Bronchial epithelial cell (primary cell): ENCODE data around the gene HDAC1. TPM values are rescaled to one million over a fixed set of nuclear protein-coding genes. Genes with fewer than 3 reads are reported as not detected.

Experiments used
- DNase-seq: peaks from one replicate; pipeline ENCODE4 v3.0.0-alpha.2; 2010; ENCODE audit warnings: low read depth
- FAIRE-seq: peaks from 2 replicates; lab custom pipeline; 2011; peaks lifted over from hg19 to GRCh38; lab: Jason Lieb, UNC
- H3K27me3 ChIP-seq: 2 replicates; pipeline ENCODE4 v1.5.1; 2011; ENCODE audit warnings: low read length; ENCODE audit not compliant: control insufficient read depth, insufficient read depth
- H3K36me3 ChIP-seq: 2 replicates; pipeline ENCODE4 v1.5.1; 2011; ENCODE audit warnings: low read length; ENCODE audit not compliant: control insufficient read depth, insufficient read depth
- H3K4me3 ChIP-seq: 2 replicates; pipeline ENCODE4 v1.5.1; 2011; ENCODE audit warnings: mild to moderate bottlenecking, low read depth, low read length, control low read depth
- total RNA-seq: library from RNA; depleted of rRNA; stranded (reverse); fragments of >200 nt; gene quantifications from 2 replicates; pipeline ENCODE4 v1.2.1, GENCODE V29; 2014
- TF ChIP-seq, protein P1 (sequence below): IDR thresholded peaks from 2 replicates; pipeline ENCODE4 v1.5.1; 2011; ENCODE audit warnings: mild to moderate bottlenecking, moderate library complexity, low read length, control low read depth, inconsistent platforms; ENCODE audit not compliant: insufficient read depth, severe bottlenecking

Gene HDAC1
- total RNA-seq, 1 donor from 2014 or later: 83.7 TPM

DNA sequence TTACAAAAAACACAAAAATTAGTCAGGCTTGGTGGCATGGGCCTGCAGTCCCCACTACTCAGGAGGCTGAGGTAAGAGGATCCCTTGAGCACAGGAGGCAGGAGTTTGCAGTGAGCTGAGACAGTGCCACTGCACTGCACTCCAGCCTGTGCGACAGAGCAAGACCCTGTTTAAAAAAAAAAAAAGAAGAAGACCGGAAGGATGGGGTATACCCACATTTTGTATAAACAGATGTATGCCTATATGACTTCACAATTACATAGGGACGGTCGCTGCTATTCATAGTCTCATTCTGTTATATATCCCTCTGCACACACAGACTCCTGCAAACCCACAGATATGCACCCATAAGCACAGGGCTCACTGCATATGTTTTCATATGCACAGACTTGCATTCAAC is 28.1 kb upstream of the HDAC1 start:
- no peak for FAIRE-seq
- no peaks in the 10 kb centered on the region for H3K27me3 ChIP-seq

DNA sequence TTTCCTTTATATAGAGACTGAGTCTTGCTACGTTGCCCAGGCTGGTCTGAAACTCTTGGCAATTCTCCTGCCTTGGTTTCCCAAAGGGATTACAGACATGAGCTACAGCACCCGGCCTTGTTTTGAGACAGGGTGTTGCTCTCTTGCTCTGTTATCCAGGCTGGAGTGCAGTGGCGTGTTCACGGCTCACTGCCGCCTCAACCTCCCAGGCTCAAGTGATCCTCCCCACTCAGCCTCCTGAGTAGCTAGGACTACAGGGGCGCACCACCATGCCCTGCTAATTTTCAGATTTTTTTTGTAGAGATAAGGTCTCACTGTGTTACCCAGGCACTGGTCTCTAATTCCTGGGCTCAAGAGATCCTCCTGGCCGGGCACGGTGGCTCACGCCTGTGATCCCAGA is 26.0 kb upstream of the HDAC1 start:
- DNase-seq (no peak), FAIRE-seq (no peak)
- Histone ChIP-seq H3K27me3 (no peaks in the 10 kb centered on the region), H3K36me3 (no peaks in the 10 kb centered on the region), H3K4me3 (no peak overlapping the region)
- TF ChIP-seq, protein P1, sequence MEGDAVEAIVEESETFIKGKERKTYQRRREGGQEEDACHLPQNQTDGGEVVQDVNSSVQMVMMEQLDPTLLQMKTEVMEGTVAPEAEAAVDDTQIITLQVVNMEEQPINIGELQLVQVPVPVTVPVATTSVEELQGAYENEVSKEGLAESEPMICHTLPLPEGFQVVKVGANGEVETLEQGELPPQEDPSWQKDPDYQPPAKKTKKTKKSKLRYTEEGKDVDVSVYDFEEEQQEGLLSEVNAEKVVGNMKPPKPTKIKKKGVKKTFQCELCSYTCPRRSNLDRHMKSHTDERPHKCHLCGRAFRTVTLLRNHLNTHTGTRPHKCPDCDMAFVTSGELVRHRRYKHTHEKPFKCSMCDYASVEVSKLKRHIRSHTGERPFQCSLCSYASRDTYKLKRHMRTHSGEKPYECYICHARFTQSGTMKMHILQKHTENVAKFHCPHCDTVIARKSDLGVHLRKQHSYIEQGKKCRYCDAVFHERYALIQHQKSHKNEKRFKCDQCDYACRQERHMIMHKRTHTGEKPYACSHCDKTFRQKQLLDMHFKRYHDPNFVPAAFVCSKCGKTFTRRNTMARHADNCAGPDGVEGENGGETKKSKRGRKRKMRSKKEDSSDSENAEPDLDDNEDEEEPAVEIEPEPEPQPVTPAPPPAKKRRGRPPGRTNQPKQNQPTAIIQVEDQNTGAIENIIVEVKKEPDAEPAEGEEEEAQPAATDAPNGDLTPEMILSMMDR: no peak

More for the DNA sequence above, 28.1 kb upstream of the HDAC1 start:
- no peaks in the 10 kb centered on the region for H3K36me3 ChIP-seq
- no peak overlapping the region for H3K4me3 ChIP-seq
- TF ChIP-seq, protein P1: no peak
- DNase-seq: no peak

DNA sequence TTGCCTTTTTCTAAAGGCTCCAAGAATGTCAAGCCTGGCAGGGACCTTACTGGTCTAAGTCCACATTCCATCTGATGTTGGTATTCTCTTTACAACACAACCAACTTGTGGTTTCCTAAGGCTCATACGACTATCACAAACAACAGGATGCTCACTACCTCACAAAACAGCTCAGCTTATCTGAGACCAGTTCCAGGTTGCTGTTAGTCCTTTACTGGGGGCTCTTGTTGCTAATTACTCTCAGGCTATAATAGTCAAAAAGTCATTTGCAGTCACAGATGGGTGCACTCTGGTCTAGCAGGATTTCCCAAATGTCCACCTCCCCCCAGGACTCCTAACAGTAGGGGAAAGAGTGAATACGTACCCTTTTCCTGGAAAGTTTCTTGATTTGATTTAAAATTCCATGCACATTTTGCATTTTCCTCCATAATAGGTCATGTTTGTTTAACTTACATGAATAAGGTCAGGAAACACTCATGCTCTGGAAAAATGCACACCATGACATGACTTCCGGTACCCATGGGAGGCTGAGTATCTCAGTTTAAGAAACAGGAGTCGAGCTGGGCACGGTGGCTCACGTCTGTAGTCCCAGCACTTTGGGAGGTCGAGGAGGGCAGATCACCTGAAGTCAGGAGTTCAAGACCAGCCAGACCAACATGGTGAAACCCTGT is 24.8 kb upstream of the HDAC1 start:
- TF ChIP-seq, protein P1: no peak
- H3K36me3 ChIP-seq: no peaks in the 10 kb centered on the region
- FAIRE-seq: no peak

DNA sequence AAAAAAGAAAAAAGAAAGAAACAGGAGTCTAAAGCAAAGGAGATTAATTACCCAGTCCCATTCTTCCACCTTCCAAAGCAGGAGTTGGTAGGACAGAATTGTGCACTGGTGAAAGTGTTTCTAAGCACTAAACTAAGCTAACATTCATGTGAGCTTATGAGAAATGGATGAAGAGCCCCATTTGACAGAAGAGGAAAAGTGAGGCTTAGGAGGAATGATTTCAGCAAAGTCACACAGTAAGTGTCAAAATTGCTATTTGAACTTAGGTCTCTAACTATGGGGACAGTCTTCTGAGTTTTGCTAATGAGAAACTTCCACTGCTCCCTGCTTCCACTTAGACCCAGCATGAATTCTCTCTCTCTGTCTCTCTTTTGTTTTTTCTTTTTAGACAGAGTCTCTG is 22.1 kb upstream of the HDAC1 start:
- TF ChIP-seq, protein P1: no peak
- FAIRE-seq: no peak
- Histone ChIP-seq H3K4me3 (no peak overlapping the region), H3K36me3 (no peaks in the 10 kb centered on the region), H3K27me3 (no peaks in the 10 kb centered on the region)
- no peak for DNase-seq

More for the DNA sequence above, 24.8 kb upstream of the HDAC1 start:
- H3K4me3 ChIP-seq: no peak overlapping the region
- no peaks in the 10 kb centered on the region for H3K27me3 ChIP-seq
- peak; percentile 29 for DNase-seq

DNA sequence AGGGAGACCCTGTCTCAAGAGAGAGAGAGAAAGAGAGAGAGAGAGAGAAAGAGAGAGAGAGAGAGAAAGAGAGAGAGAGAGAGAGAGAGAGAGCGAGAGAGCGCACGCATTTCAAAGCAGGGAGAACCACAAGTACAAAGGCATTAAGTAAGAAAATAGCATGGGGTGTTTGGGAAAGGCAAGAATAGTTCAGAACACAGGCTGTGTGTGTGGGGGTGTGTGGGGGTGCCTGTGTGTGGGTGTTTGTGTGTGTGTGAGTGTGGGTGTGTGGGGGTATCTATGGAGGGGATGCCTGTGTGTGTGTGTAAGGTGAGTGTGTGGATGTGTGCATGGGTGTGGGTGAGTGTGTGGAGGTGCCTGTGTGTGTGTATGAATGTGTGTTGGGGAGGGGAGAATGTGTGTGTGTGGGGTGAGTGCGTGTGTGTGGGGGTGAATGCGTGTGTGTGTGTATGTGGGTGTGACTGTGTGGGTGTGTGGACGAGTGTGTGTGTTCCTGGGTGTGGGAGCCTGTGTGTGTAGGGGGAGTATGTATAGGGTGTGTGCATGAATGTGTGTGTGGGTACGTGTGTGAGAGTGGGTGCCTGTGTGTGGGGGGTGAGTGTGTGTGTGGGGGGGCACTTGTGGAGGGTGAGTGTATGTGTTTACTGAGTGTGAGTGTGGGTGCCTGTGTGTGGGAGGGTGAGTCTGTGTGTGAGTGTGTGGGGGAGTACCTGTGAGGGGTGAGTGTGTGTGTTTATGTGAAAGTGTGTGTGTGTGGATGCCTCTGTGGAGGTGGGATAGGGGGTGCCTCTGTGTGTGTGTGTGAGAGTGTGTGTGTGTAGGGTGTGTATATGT is 19.1 kb upstream of the HDAC1 start:
- Histone ChIP-seq H3K4me3 (no peak overlapping the region), H3K36me3 (no peaks in the 10 kb centered on the region), H3K27me3 (peaks cover 2% of the 10 kb centered on the region)
- TF ChIP-seq, protein P1: no peak
- DNase-seq (no peak), FAIRE-seq (peak; percentile 72)
